Measurements from ENCODE around the gene LRRC40.

GRCh38 chr1:70150444-70150843 lies 54.9 kb downstream of the LRRC40 start:
- TF ChIP-seq, protein P1, sequence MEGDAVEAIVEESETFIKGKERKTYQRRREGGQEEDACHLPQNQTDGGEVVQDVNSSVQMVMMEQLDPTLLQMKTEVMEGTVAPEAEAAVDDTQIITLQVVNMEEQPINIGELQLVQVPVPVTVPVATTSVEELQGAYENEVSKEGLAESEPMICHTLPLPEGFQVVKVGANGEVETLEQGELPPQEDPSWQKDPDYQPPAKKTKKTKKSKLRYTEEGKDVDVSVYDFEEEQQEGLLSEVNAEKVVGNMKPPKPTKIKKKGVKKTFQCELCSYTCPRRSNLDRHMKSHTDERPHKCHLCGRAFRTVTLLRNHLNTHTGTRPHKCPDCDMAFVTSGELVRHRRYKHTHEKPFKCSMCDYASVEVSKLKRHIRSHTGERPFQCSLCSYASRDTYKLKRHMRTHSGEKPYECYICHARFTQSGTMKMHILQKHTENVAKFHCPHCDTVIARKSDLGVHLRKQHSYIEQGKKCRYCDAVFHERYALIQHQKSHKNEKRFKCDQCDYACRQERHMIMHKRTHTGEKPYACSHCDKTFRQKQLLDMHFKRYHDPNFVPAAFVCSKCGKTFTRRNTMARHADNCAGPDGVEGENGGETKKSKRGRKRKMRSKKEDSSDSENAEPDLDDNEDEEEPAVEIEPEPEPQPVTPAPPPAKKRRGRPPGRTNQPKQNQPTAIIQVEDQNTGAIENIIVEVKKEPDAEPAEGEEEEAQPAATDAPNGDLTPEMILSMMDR (optimal IDR thresholded peaks at IDR 0.05 in 1 of 3, IDR thresholded peaks at IDR 0.05 in 1 of 3, conservative IDR thresholded peaks at IDR 0.05 in 1 of 3; ENCODE audit: extremely low read depth in 1 of 3, insufficient read depth in 2 of 3, low read length in 3 of 3) = no peak
- no peak for TF ChIP-seq EZH2 (IDR thresholded peaks at IDR 0.05; ENCODE audit: low read length)
